K562 treated with DMSO at 1 percent for 48 hours (cell line): ENCODE results near the gene MGMT. TPM values are rescaled to one million over a fixed set of nuclear protein-coding genes. Genes with fewer than 3 reads are reported as not detected.

Source experiments
- total RNA-seq: library from RNA; unstranded; fragments of 300-600 nt; gene quantifications from 2 replicates; pipeline ENCODE4 v1.2.3, GENCODE V29; 2022; ENCODE audit warnings: low replicate concordance; ENCODE audit errors: extremely low read depth

The MGMT gene
- total RNA-seq, result not detected in 2 replicates

DNA sequence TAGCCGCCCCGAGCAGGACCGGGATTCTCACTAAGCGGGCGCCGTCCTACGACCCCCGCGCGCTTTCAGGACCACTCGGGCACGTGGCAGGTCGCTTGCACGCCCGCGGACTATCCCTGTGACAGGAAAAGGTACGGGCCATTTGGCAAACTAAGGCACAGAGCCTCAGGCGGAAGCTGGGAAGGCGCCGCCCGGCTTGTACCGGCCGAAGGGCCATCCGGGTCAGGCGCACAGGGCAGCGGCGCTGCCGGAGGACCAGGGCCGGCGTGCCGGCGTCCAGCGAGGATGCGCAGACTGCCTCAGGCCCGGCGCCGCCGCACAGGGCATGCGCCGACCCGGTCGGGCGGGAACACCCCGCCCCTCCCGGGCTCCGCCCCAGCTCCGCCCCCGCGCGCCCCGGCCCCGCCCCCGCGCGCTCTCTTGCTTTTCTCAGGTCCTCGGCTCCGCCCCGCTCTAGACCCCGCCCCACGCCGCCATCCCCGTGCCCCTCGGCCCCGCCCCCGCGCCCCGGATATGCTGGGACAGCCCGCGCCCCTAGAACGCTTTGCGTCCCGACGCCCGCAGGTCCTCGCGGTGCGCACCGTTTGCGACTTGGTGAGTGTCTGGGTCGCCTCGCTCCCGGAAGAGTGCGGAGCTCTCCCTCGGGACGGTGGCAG lies at the start of gene MGMT:
TSS of gene MGMT (plus strand) at position 539 of the 656 bp plus-strand sequence.

